ENCODE results near the gene NKX6-2. TPM values are rescaled to one million over a fixed set of nuclear protein-coding genes. Genes with fewer than 3 reads are reported as not detected.
"Not testable (repeated sequence)": the region's sequence is repeated elsewhere in the genome, so short reads cannot be mapped to it uniquely, and the experiment has no call there.

The NKX6-2 gene
- total RNA-seq, 3 donors from 2014 or later = not detected

GRCh38 chr10:132774902-132775863, 10.8 kb downstream of the NKX6-2 start:
- intact Hi-C loops (cut with DNase I, micrococcal nuclease) = no loop called here
- TF ChIP-seq, protein P1, sequence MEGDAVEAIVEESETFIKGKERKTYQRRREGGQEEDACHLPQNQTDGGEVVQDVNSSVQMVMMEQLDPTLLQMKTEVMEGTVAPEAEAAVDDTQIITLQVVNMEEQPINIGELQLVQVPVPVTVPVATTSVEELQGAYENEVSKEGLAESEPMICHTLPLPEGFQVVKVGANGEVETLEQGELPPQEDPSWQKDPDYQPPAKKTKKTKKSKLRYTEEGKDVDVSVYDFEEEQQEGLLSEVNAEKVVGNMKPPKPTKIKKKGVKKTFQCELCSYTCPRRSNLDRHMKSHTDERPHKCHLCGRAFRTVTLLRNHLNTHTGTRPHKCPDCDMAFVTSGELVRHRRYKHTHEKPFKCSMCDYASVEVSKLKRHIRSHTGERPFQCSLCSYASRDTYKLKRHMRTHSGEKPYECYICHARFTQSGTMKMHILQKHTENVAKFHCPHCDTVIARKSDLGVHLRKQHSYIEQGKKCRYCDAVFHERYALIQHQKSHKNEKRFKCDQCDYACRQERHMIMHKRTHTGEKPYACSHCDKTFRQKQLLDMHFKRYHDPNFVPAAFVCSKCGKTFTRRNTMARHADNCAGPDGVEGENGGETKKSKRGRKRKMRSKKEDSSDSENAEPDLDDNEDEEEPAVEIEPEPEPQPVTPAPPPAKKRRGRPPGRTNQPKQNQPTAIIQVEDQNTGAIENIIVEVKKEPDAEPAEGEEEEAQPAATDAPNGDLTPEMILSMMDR (IDR thresholded peaks at IDR 0.05) = no peak
- Histone ChIP-seq H3K9me3 (no peaks in the 10 kb centered on the region), H3K36me3 (ENCODE audit: low read depth) (no peaks in the 10 kb centered on the region), H3K4me1 (ENCODE audit: low read depth) (peaks cover 6% of the 10 kb centered on the region), H3K4me3 (no peak overlapping the region)
- DNase-seq (peak; percentile 71 to 73 (median 71)), ATAC-seq (peak; percentile 81)

DNA sequence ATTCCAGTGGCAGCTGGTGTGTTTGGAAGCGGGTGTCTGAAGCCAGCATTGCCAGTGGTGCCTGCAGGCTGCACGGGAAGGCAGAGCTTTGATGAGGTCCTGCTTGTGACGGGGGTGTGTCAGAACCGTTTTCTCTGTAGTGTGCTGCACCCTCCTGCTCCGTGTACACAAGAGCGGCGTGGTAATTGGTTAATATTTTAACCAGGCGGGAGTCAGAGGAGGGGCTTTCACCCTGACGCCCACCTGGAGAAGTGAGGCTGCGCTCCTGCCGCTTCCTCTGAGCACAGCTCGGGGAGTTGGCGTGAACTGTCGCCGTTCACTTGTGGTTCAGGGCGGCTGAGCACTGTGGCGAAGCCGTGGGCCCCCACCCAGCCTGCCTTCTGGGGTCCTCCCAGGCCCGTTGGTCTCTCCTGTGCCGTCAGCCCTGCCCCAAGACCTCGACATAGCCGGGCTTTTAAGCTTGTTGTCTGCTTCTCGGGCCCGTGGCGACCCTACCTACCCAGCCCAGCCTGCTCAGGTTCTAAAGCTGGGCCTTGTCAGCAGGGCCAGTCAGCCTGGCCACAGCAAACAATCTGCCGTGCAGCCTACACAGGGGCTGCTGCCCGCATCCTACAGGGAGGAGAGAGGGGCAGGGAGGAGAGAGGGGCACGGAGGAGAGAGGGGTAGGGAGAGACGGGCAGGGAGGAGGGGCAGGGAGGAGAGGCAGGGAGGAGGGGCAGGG, 11.6 kb downstream of the NKX6-2 start:
- Histone ChIP-seq H3K4me1 (ENCODE audit: low read depth) (peaks cover 6% of the 10 kb centered on the region), H3K9me3 (no peaks in the 10 kb centered on the region), H3K4me3 (no peak overlapping the region), H3K36me3 (ENCODE audit: low read depth) (no peaks in the 10 kb centered on the region)
- peak; percentile 70 for ATAC-seq
- intact Hi-C loops (cut with DNase I, micrococcal nuclease) = no loop called here
- peak in 2 of 3 donors; percentile 50 to 57 for DNase-seq
- TF ChIP-seq, protein P1 (IDR thresholded peaks at IDR 0.05) = no peak

DNA sequence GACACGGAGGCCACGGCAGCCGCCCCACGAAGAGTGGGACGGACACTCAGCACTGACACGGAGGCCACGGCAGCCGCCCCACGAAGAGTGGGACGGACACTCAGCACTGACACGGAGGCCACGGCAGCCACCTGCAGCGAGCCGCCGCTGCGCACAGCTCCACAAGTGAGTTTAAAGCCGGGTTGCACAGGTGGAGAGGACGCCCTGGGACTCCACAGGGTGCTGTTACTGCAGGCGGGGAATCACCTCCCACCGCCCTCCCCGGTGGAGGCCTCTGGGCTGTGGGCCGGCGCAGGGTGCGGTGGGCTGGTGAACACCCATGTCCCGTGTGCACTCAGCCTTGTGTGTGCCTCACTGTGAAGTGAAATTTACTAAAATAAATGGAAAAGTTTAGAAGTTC, 13.1 kb downstream of the NKX6-2 start:
- H3K36me3 ChIP-seq (ENCODE audit: low read depth); DNase-seq; H3K9me3 ChIP-seq; H3K4me3 ChIP-seq; intact Hi-C loops (cut with DNase I, micrococcal nuclease); H3K4me1 ChIP-seq (ENCODE audit: low read depth); ATAC-seq: not testable (repeated sequence)

DNA sequence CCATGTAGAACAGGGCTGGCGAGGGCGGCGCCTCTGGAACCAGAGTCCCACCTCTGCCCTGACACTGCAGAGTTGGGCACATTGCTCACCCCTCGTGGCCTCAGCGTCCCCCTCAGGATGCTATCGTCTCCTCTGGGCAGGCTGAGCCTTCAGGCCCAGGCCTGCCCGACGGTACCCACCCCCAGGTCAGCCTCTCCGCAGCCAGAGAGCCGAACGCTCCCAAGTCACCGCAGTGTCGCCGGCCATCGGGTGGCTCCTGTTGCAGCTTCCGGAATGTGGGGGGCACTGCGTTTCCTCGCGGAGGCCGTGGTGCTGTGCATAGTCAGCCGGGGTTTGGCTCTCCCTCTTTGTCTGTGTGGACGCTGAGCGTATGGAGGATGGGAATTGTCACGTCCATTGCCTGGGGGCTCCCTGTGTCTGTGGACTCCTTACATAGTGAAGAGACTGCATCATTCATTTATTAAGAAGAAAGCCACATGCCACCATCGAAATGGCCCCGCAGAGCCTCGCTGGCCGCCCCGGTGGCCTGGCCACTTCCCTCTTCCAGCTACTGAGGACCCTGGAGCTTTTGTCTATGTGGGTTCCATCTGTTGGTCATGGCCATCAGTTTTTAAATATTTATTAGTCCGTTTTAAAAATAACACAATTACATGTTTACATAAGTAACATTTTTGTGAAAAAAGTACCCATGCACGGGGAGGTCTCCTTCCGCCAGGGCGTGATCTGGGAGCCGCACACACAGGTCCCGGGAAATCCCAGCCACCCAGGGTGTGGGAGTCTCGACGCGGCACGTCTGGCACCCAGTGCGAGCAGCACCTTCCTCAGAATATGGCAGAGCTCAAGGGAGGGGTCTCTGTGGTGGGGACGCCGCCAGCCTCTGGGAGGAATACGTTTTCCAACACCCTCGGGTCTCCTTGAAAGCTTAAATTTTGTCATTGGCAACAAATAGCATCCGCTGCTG, 15.6 kb downstream of the NKX6-2 start:
- Histone ChIP-seq H3K4me3 (no peak overlapping the region), H3K9me3 (no peaks in the 10 kb centered on the region), H3K36me3 (ENCODE audit: low read depth) (no peaks in the 10 kb centered on the region), H3K4me1 (ENCODE audit: low read depth) (peaks cover 5% of the 10 kb centered on the region)
- intact Hi-C loops (cut with DNase I, micrococcal nuclease) = no loop called here
- ATAC-seq (no peak), DNase-seq (no peak)
- TF ChIP-seq, protein P1 (IDR thresholded peaks at IDR 0.05) = no peak

- Histone ChIP-seq H3K36me3 (ENCODE audit: low read depth) (no peaks in the 10 kb centered on the region), H3K4me3 (no peak overlapping the region), H3K9me3 (no peaks in the 10 kb centered on the region), H3K4me1 (ENCODE audit: low read depth) (no peaks in the 10 kb centered on the region)
- DNase-seq = no peak
- TF ChIP-seq, protein P1 (IDR thresholded peaks at IDR 0.05) = no peak
- no peak for ATAC-seq
- intact Hi-C loops (cut with DNase I, micrococcal nuclease) = no loop called here
These were observed 17.4 kb downstream of the NKX6-2 start for GRCh38 chr10:132768346-132769248.

Measured in mucosa of descending colon (tissue), 3 donors.